HG03045 (cell line): Measurements from ENCODE around the gene ANKLE1.

Experiments
- ATAC-seq: cut with Tn5 transposase; IDR thresholded peaks from one replicate; pipeline ENCODE4 v1.9.1; 2021; ENCODE audit warnings: mild to moderate bottlenecking, moderate library complexity; ENCODE audit not compliant: unreplicated experiment

The ANKLE1 gene

GRCh38 chr19:17325133-17325532, 43.4 kb downstream of the ANKLE1 start:
- no peak for ATAC-seq

GRCh38 chr19:17325881-17326594, 44.3 kb downstream of the ANKLE1 start:
- ATAC-seq: no peak

DNA sequence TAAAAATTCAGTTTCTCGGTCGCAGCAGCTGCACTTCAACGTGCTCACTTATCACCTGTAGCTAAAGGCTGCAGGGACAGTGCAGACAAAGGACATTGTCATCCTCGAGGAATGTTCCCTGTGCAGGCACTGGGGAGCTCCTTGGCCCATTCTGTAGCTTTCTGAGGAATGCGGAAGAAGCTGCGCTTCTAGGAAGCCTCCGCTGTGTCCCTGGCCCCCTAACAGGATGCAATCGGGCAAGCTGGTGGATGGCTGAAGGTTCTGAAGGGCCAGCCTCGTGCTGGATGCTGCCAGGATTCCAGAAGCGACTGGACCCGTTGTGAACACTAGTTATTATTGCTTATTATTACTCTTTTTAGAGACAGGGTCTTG, 44.9 kb downstream of the ANKLE1 start:
- no peak for ATAC-seq

- no peak for ATAC-seq
Measured at GRCh38 chr19:17327068-17327653, 45.5 kb downstream of the ANKLE1 start.

GRCh38 chr19:17327654-17328516, 46.2 kb downstream of the ANKLE1 start:
- ATAC-seq: no peak

GRCh38 chr19:17328517-17329365, 47.0 kb downstream of the ANKLE1 start:
- ATAC-seq: no peak

DNA sequence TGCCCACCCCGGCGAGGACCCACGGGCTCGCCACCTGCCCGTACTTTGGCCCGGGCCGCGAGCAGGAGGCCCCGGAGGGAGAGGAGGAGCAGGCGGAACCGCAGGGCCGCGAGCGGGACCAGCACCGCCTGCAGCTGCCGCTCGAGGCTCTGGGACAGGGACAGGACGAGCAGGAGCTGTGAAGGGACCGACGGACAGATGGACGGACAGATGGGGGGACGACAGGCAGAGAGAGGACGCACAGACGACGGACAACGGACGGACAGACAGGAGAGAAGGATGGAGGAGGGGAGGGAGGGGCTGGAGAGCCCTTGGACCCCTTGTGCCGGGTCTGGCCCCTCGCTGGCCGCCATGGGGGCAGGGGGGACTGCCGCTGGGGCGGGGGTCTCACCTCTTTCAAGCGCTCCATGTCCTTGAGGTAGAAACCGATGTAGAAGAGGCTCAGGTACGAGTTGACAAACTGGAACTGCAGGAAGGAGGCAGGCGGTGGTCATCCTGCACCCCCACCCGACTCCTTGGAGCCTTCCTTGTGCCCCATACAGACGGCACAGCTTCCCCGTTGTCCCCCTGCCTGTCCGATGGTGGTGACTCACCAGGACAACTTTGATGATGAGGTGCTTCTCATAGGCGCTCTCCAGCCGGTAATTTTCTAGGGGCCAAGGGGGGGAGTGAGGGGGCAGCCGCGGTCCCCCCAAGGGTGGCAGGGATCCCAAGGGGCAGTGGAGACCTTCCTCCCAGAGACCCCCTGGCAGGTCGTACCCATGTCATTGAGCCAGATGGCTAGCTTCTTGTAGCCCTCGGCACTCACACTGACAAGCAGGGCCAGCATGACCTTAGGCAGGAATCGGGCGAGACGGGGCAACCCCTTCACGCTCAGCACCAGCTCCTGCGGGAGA, 47.9 kb downstream of the ANKLE1 start:
- no peak for ATAC-seq

GRCh38 chr19:17330262-17331044, 48.8 kb downstream of the ANKLE1 start:
- ATAC-seq: no peak

- no peak for ATAC-seq
Measured at GRCh38 chr19:17331045-17331558, 49.4 kb downstream of the ANKLE1 start.

- no peak for ATAC-seq
Measured at GRCh38 chr19:17332360-17332676, 50.6 kb downstream of the ANKLE1 start.

GRCh38 chr19:17332677-17333581, 51.2 kb downstream of the ANKLE1 start:
- no peak for ATAC-seq

- no peak for ATAC-seq
Measured at GRCh38 chr19:17333611-17334413, 52.1 kb downstream of the ANKLE1 start.

- peak; percentile 55 for ATAC-seq
Measured at GRCh38 chr19:17334414-17335409, 53.0 kb downstream of the ANKLE1 start, which contains the start of gene ANO8. ANO8 (minus strand) TSS chr19:17334855; CDS start chr19:17334670, 185 bp downstream.

GRCh38 chr19:17335575-17335974, 53.9 kb downstream of the ANKLE1 start:
- no peak for ATAC-seq
